Measurements from ENCODE around the gene NDST3. TPM values are rescaled to one million over a fixed set of nuclear protein-coding genes. Genes with fewer than 3 reads are reported as not detected.

The NDST3 gene
- total and polyA plus RNA-seq, 2 of the 13 experiments (the other 11 are each of a cell fraction or from before 2014, with no cell fraction given), result not detected

DNA sequence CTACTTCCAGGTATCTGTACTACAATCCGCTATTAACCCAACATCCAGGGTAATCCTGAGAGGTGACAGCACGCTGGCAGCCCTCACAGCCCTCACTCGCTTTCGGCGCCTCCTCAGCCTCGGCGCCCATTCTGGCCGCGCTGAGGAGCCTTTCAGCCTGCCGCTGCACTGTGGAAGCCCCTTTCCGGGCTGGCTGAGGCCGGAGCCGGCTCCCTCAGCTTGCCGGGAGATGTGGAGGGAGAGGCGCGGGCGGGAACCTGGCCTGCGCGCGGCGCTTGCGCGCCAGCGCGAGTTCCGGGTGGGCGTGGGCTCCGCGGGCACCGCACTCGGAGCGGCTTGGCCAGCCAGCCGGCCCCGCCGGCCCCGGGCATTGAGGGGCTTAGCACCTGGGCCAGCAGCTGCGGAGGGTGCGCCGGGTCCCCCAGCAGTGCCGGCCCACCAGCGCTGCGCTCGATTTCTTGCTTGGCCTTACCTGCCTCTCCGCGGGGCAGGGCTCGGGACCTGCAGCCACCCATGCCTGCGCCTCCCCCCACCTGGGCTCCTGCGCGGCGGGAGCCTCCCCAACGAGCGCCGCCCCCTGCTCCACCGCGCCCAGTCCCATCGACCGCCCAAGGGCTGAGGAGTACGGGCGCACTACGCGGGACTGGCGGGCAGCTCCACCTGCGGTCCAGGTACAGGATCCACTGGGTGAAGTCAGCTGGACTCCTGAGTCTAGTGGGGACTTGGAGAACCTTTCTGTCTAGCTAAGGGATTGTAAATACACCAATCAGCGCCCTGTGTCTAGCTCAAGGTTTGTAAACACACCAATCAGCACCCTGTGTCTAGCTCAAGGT lies 231.2 kb downstream of the NDST3 start (continued):
- TF ChIP-seq, protein P1, sequence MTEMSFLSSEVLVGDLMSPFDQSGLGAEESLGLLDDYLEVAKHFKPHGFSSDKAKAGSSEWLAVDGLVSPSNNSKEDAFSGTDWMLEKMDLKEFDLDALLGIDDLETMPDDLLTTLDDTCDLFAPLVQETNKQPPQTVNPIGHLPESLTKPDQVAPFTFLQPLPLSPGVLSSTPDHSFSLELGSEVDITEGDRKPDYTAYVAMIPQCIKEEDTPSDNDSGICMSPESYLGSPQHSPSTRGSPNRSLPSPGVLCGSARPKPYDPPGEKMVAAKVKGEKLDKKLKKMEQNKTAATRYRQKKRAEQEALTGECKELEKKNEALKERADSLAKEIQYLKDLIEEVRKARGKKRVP (CRISPR knock-in tag; IDR thresholded peaks at IDR 0.05), result no peak
- TF ChIP-seq ZSCAN20 (CRISPR knock-in tag; IDR thresholded peaks at IDR 0.05; ENCODE audit: borderline replicate concordance) (no peak), HNRNPL (IDR thresholded peaks at IDR 0.05; ENCODE audit: low read depth, low read length) (no peak), NFE2L2 (IDR thresholded peaks at IDR 0.05; ENCODE audit: low read length) (no peak), MTA3 (CRISPR knock-in tag; IDR thresholded peaks at IDR 0.05) (no peak), RNF2 (conservative IDR thresholded peaks at IDR 0.05; ENCODE audit: low read depth) (no peak), HNF4A (CRISPR knock-in tag; IDR thresholded peaks at IDR 0.05) (no peak), CHCHD3 (CRISPR knock-in tag; IDR thresholded peaks at IDR 0.05) (peak; percentile 28; the same call in 1 of the 2 replicates), TCF12 (IDR thresholded peaks at IDR 0.05) (no peak), TCF12 (CRISPR knock-in tag; IDR thresholded peaks at IDR 0.05) (no peak), ZNF589 (CRISPR knock-in tag; conservative IDR thresholded peaks at IDR 0.05) (no peak), SMC3 (IDR thresholded peaks at IDR 0.05; ENCODE audit: low read length) (no peak), RXRB (CRISPR knock-in tag; IDR thresholded peaks at IDR 0.05; ENCODE audit: borderline replicate concordance) (no peak), ZMYM4 (CRISPR knock-in tag; IDR thresholded peaks at IDR 0.05) (peak; percentile 87), ZNF383 (CRISPR knock-in tag; IDR thresholded peaks at IDR 0.05; ENCODE audit: borderline replicate concordance) (no peak), MLX (CRISPR knock-in tag; IDR thresholded peaks at IDR 0.05) (no peak), CSRNP1 (CRISPR knock-in tag; IDR thresholded peaks at IDR 0.05) (no peak), ARID2 (CRISPR knock-in tag; IDR thresholded peaks at IDR 0.05; ENCODE audit: borderline replicate concordance) (no peak)
- TF ChIP-seq, protein P2, sequence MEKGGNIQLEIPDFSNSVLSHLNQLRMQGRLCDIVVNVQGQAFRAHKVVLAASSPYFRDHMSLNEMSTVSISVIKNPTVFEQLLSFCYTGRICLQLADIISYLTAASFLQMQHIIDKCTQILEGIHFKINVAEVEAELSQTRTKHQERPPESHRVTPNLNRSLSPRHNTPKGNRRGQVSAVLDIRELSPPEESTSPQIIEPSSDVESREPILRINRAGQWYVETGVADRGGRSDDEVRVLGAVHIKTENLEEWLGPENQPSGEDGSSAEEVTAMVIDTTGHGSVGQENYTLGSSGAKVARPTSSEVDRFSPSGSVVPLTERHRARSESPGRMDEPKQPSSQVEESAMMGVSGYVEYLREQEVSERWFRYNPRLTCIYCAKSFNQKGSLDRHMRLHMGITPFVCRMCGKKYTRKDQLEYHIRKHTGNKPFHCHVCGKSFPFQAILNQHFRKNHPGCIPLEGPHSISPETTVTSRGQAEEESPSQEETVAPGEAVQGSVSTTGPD (CRISPR knock-in tag; IDR thresholded peaks at IDR 0.05), result no peak
- TF ChIP-seq, protein P3, sequence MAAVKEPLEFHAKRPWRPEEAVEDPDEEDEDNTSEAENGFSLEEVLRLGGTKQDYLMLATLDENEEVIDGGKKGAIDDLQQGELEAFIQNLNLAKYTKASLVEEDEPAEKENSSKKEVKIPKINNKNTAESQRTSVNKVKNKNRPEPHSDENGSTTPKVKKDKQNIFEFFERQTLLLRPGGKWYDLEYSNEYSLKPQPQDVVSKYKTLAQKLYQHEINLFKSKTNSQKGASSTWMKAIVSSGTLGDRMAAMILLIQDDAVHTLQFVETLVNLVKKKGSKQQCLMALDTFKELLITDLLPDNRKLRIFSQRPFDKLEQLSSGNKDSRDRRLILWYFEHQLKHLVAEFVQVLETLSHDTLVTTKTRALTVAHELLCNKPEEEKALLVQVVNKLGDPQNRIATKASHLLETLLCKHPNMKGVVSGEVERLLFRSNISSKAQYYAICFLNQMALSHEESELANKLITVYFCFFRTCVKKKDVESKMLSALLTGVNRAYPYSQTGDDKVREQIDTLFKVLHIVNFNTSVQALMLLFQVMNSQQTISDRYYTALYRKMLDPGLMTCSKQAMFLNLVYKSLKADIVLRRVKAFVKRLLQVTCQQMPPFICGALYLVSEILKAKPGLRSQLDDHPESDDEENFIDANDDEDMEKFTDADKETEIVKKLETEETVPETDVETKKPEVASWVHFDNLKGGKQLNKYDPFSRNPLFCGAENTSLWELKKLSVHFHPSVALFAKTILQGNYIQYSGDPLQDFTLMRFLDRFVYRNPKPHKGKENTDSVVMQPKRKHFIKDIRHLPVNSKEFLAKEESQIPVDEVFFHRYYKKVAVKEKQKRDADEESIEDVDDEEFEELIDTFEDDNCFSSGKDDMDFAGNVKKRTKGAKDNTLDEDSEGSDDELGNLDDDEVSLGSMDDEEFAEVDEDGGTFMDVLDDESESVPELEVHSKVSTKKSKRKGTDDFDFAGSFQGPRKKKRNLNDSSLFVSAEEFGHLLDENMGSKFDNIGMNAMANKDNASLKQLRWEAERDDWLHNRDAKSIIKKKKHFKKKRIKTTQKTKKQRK (IDR thresholded peaks at IDR 0.05; ENCODE audit: low read length), result no peak
